Coronary artery (tissue), 2 donors: ENCODE results near the gene NLGN1.

Experiments
- DNase-seq: peaks from one replicate; pipeline ENCODE4 v3.0.0-alpha.2; 2017; ENCODE audit warnings: low spot score
- H3K27ac ChIP-seq, 2 donors: fragments of 200-600 bp; sonication (generic); one replicate each; pipeline ENCODE4 v1.5.1; 2016 to 2019
- H3K4me3 ChIP-seq: fragments of 200-600 bp; sonication (generic); 2 replicates; pipeline ENCODE4 v1.5.1; 2016; ENCODE audit warnings: mild to moderate bottlenecking, moderate library complexity
- TF ChIP-seq, protein P1 (sequence below): fragments of 200-600 bp; sonication (generic); IDR thresholded peaks from one replicate; pipeline ENCODE4 v1.5.1; 2019; ENCODE audit warnings: antibody characterized with exemption

Gene NLGN1

DNA sequence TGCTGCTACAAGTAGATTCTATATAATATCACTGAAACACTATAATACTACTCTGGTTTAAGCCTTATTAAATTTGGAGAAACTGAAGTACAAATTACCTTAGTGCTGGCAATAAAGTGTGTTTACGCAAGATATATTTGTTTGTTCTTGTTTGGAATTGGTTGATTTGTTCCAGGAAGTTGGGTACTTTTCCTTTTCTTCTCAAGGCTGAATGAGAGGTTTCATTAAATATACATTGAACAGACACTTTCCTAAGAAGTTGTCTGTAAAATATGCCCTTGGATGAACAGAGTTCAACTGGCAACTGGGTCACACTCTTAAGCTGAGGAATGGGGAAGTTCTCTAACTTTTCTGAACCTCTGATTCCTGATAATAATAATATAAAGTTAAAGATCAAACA, 919.5 kb downstream of the NLGN1 start:
- Histone ChIP-seq H3K27ac (no peak overlapping the region), H3K4me3 (no peak overlapping the region)
- TF ChIP-seq, protein P1, sequence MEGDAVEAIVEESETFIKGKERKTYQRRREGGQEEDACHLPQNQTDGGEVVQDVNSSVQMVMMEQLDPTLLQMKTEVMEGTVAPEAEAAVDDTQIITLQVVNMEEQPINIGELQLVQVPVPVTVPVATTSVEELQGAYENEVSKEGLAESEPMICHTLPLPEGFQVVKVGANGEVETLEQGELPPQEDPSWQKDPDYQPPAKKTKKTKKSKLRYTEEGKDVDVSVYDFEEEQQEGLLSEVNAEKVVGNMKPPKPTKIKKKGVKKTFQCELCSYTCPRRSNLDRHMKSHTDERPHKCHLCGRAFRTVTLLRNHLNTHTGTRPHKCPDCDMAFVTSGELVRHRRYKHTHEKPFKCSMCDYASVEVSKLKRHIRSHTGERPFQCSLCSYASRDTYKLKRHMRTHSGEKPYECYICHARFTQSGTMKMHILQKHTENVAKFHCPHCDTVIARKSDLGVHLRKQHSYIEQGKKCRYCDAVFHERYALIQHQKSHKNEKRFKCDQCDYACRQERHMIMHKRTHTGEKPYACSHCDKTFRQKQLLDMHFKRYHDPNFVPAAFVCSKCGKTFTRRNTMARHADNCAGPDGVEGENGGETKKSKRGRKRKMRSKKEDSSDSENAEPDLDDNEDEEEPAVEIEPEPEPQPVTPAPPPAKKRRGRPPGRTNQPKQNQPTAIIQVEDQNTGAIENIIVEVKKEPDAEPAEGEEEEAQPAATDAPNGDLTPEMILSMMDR = no peak

DNA sequence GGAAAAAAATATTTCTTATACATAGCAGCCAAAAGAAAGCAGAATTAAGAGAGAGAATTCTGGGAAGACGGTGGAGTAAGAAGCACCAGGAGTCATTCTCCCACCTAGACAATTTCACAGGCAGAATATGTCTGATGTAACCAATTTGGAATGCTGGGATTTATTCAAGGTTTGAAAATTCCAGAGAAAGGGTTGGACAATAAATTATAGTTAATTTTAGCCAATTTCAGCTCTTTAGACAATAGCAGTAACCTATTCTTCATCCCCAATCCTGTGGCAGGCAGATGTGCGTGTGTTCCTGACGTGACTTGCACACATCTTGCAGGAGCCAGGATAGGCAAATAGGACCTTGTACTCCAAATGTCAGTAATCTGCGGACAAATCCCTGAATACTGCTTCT, 920.6 kb downstream of the NLGN1 start:
- no peak overlapping the region for H3K4me3 ChIP-seq
- TF ChIP-seq, protein P1 = no peak
- no peak overlapping the region for H3K27ac ChIP-seq
- DNase-seq = no peak

More for the DNA sequence above, 919.5 kb downstream of the NLGN1 start:
- DNase-seq = no peak

DNA sequence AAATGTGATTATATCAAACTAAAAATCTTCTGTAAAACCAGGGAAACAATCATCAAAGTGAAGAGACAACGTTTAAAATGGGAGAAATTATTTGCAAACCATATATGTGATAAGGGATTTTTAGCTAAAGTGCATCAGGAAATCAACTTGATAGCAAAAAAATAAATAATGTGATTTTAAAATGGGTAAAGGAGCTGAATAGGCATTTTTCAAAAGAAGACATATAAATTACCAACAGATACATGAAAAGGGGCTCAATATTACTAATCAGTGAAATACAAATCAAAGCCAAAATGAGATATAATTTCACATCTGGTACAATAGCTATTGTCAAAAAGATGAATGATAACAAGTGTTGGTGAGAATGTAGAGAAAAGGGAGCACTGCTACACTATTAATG, 924.0 kb downstream of the NLGN1 start:
- no peak overlapping the region for H3K4me3 ChIP-seq
- TF ChIP-seq, protein P1 = no peak
- DNase-seq = no peak
- no peak overlapping the region for H3K27ac ChIP-seq

DNA sequence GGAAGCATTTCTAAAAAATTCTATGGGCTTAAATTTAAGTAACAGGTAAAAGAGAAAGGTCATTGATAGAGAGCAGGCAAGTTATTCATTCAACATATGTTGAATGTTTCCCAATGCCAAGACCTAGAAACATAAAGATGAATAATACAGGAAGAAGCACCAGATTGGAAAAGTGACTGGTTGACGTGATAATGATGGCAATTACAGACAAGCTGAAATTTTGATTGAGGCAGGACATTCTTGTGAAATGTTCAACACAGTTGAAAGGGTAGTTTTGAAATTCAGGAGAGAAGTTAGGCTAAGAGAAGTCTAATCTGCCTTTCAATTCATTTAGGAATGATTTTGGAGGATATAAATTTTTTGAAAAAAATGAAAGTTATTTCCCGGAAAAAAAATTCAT, 925.2 kb downstream of the NLGN1 start:
- TF ChIP-seq, protein P1 = no peak
- no peak for DNase-seq
- Histone ChIP-seq H3K27ac (no peak overlapping the region), H3K4me3 (no peak overlapping the region)

DNA sequence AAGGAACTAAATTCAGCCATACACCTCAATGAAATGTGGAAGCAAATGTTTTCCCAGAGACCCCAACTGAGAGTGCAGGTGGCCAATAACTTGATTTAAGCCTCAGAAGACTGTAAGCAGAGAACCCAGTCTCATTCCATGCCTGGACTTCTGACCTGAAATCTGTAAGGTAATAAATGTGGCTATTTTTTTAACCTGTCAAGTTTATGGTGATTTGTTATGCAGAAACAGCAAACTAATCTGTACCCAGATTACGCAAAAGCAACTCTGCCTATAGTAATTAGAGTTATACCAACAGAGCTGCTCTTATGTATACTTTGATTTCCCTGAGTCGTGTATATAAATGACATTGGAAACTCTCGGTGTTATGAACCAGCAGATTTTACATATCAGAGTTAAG, 927.6 kb downstream of the NLGN1 start:
- H3K4me3 ChIP-seq = no peak overlapping the region
- no peak overlapping the region for H3K27ac ChIP-seq
- TF ChIP-seq, protein P1 = no peak
- no peak for DNase-seq

DNA sequence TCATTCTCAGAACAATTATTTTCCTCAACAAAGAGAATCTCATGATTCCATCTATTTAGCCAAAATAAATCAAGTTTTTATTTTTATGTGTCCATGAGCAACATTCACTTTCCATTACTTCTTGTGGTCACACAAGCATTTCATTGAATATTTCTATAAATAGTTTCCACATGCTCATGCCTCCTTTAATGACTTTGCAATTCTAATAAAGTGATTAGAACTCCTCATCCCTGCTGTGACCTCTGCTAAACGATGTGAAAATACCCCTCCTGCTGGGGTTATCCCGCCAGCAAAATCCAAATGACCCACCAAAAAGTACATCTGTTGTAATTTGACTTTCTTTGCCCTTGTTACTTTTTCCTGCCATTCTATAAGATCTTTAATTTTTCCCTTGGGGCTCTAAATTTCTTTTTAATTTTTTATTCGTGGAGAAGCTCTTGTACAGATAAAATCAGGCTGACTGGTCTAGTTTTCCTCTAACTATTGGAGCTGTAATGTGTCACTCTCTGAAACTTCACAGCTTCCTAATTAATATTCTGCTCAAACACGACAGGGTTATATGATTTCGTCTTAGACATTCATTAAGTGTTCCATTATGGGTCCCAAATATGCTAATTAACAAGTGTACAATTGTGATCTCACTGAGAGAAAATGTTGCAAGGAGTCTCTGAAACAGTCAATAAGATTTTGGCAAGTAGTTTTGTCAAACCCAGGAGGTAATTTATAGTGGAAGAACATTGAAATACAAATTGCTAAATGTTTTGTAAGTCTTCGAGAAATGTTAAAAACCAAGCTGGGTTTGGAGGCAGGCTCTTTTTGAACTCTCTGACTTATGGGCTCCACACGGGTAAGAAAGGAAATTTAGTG, 928.5 kb downstream of the NLGN1 start:
- DNase-seq = no peak
- no peak overlapping the region for H3K27ac ChIP-seq
- TF ChIP-seq, protein P1 = no peak
- H3K4me3 ChIP-seq = no peak overlapping the region

DNA sequence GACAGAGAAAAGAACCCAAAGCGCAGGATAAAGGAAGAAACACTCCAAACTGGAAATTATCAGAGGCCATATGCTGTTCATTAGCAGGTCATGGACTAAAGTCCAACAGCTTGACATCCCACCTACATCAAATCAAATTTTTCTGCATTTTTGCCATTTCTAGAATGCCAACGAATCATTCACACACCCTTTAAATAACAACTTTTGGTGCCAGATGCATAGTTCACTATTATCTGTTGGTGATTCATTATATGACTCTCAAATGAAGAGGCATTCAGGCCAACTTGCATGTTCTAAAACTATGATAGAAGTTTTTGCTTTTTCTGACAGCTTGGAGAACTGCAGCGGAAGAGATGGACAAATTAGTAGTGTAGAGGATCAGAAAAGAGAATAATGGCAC, 931.8 kb downstream of the NLGN1 start:
- no peak for DNase-seq
- TF ChIP-seq, protein P1 = no peak
- Histone ChIP-seq H3K27ac (no peak overlapping the region), H3K4me3 (no peak overlapping the region)
